Keratinocyte (primary cell): ENCODE data around the gene IST1. TPM values are rescaled to one million over a fixed set of nuclear protein-coding genes. Genes with fewer than 3 reads are reported as not detected.
"Not testable (repeated sequence)": the region's sequence is repeated elsewhere in the genome, so short reads cannot be mapped to it uniquely, and the experiment has no call there.

Experiments used
- DNase-seq: peaks from one replicate; pipeline ENCODE4 v3.0.0-alpha.2; 2011; ENCODE audit warnings: low read depth, missing footprints, low spot score
- FAIRE-seq: peaks from 2 replicates; lab custom pipeline; 2011; peaks lifted over from hg19 to GRCh38; lab: Jason Lieb, UNC
- H2AFZ ChIP-seq: 2 replicates; pipeline ENCODE4 v1.6.0; 2012; ENCODE audit warnings: low read length, control low read depth, inconsistent platforms; ENCODE audit not compliant: control insufficient read depth
- H3K27ac ChIP-seq: 2 replicates; pipeline ENCODE4 v1.5.1; 2011; ENCODE audit warnings: low read length; ENCODE audit not compliant: control insufficient read depth, insufficient read depth
- H3K27me3 ChIP-seq: 3 replicates; pipeline ENCODE4 v1.6.0; 2011; ENCODE audit warnings: low read length; ENCODE audit not compliant: control insufficient read depth, insufficient read depth; ENCODE audit errors: extremely low read depth
- H3K36me3 ChIP-seq, 2 experiments: 2 replicates in 1 of 2; 3 replicates in 1 of 2; pipeline ENCODE4 v1.5.1; 2011; ENCODE audit warnings: low read length in 2 of 2, mild to moderate bottlenecking in 1 of 2; ENCODE audit not compliant: control insufficient read depth in 2 of 2, insufficient read depth in 2 of 2; ENCODE audit errors: extremely low read depth in 1 of 2
- H3K4me1 ChIP-seq: 3 replicates; pipeline ENCODE4 v1.5.1; 2011; ENCODE audit warnings: low read length; ENCODE audit not compliant: control insufficient read depth, insufficient read depth; ENCODE audit errors: extremely low read depth
- H3K4me2 ChIP-seq: 3 replicates; pipeline ENCODE4 v1.6.0; 2011; ENCODE audit warnings: low read depth, low read length; ENCODE audit not compliant: control insufficient read depth, insufficient read depth; ENCODE audit errors: extremely low read depth
- H3K4me3 ChIP-seq, 3 experiments: fragments of 200-600 bp in 1 of 3; sonication (generic) in 1 of 3; 2 replicates in 2 of 3; 3 replicates in 1 of 3; pipeline ENCODE4 v1.5.1; 2011 to 2016; ENCODE audit warnings: low read length in 3 of 3, mild to moderate bottlenecking in 3 of 3, control low read depth in 2 of 3, inconsistent platforms in 1 of 3, low read depth in 1 of 3, mixed read lengths in 1 of 3, mixed run types in 1 of 3, moderate library complexity in 1 of 3; ENCODE audit not compliant: control insufficient read depth in 2 of 3, insufficient read depth in 2 of 3; ENCODE audit errors: extremely low read depth in 1 of 3
- H3K79me2 ChIP-seq: 2 replicates; pipeline ENCODE4 v1.6.0; 2012; ENCODE audit warnings: low read length; ENCODE audit not compliant: control insufficient read depth, insufficient read depth
- H3K9ac ChIP-seq: 3 replicates; pipeline ENCODE4 v1.6.0; 2011; ENCODE audit warnings: low read length; ENCODE audit not compliant: control insufficient read depth, insufficient read depth; ENCODE audit errors: extremely low read depth
- H3K9me1 ChIP-seq: 3 replicates; pipeline ENCODE4 v1.6.0; 2011; ENCODE audit warnings: low read length; ENCODE audit not compliant: control insufficient read depth, insufficient read depth; ENCODE audit errors: extremely low read depth
- H3K9me3 ChIP-seq: 2 replicates; pipeline ENCODE4 v1.5.1; 2012; ENCODE audit warnings: low read depth, low read length; ENCODE audit not compliant: control insufficient read depth
- H4K20me1 ChIP-seq: 3 replicates; pipeline ENCODE4 v1.6.0; 2011; ENCODE audit warnings: low read length; ENCODE audit not compliant: control insufficient read depth, insufficient read depth; ENCODE audit errors: extremely low read depth
- CTCF ChIP-seq, 3 experiments: IDR thresholded peaks in 1 of 3; conservative IDR thresholded peaks in 1 of 3; optimal IDR thresholded peaks in 1 of 3; 2 replicates in 2 of 3; 3 replicates in 1 of 3; pipeline versions ENCODE3 to v1.5.1; 2011; ENCODE audit warnings: low read length in 3 of 3, mild to moderate bottlenecking in 3 of 3, moderate library complexity in 2 of 3, control low read depth in 1 of 3, inconsistent platforms in 1 of 3; ENCODE audit not compliant: insufficient read depth in 2 of 3; ENCODE audit errors: extremely low read depth in 1 of 3
- EZH2 ChIP-seq: IDR thresholded peaks from one replicate; pipeline ENCODE4 v1.6.1; 2012; ENCODE audit warnings: inconsistent platforms, mild to moderate bottlenecking, low read length, moderate library complexity
- dilution Hi-C: fragments of 300-500 bp; cut with MboI; formaldehyde crosslinking; loops from one replicate; pipeline ENCODE4 v1.7.0; 2020; ENCODE audit warnings: low sequenced_read_pairs; ENCODE audit not compliant: extremely low pct_ligation_motif_present
- polyA plus RNA-seq, 5 experiments: library from polyadenylated mRNA; depleted of rRNA in 3 of 5; stranded (reverse) in 3 of 5; stranded (forward) in 1 of 5; unstranded in 1 of 5; fragments of >200 nt; gene quantifications; 1 replicate in 1 of 5; 2 replicates in 3 of 5; 3 replicates in 1 of 5; pipeline versions ENCODE4 v1.2.1 to v1.2.3, GENCODE V29; 2011 to 2012; ENCODE audit warnings: missing spikeins in 2 of 5, low read depth in 1 of 5, low replicate concordance in 1 of 5

The IST1 gene
- polyA plus RNA-seq, 1 donor (not counting 4 experiments of a cell fraction or from before 2014, with no cell fraction given), result 188 TPM

GRCh38 chr16:71865173-71865863, 30.0 kb upstream of the IST1 start:
- H3K4me2 ChIP-seq, result no peak overlapping the region
- no peak for FAIRE-seq
- no peak overlapping the region for H2AFZ ChIP-seq
- dilution Hi-C loops, result no loop called here
- DNase-seq, result no peak
- no peak for TF ChIP-seq CTCF (optimal IDR thresholded peaks at IDR 0.05 in 1 of 3, IDR thresholded peaks at IDR 0.05 in 1 of 3, conservative IDR thresholded peaks at IDR 0.05 in 1 of 3; ENCODE audit: extremely low read depth in 1 of 3, insufficient read depth in 2 of 3, low read length in 3 of 3)
- no peak for TF ChIP-seq EZH2
- no peaks in the 10 kb centered on the region for H3K79me2 ChIP-seq
- no peaks in the 10 kb centered on the region for H4K20me1 ChIP-seq
- H3K9me3 ChIP-seq, result no peaks in the 10 kb centered on the region
- no peaks in the 10 kb centered on the region for H3K27me3 ChIP-seq
- H3K9ac ChIP-seq, result no peak overlapping the region
- H3K9me1 ChIP-seq, result no peaks in the 10 kb centered on the region
- peaks cover 2 to 6% of the 10 kb centered on the region in 2 experiments for H3K36me3 ChIP-seq
- H3K4me1 ChIP-seq, result no peaks in the 10 kb centered on the region
- H3K27ac ChIP-seq, result no peak overlapping the region
- H3K4me3 ChIP-seq, result no peak overlapping the region

DNA sequence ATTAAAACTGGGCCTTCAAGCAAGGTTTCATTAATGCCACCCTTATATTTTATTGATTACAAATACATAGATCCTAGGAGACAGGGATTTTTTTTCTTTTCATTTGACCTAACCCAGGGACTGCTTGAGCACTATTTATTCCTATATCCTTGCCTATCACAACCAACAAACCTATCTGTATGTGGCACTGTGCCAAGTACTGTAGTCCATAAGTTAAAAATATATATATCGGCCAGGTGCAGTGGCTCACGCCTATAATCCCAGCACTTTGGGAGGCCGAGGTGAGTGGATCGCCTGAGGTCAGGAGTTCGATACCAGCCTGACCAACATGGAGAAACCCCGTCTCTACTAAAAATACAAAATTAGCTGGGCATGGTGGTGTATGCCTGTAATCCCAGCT, 28.2 kb upstream of the IST1 start:
- DNase-seq, H3K36me3 ChIP-seq: not testable (repeated sequence)

GRCh38 chr16:71867939-71868338, 27.4 kb upstream of the IST1 start:
- H2AFZ ChIP-seq, result no peak overlapping the region
- FAIRE-seq (no peak), DNase-seq (no peak)
- TF ChIP-seq EZH2 (no peak), CTCF (optimal IDR thresholded peaks at IDR 0.05 in 1 of 3, IDR thresholded peaks at IDR 0.05 in 1 of 3, conservative IDR thresholded peaks at IDR 0.05 in 1 of 3; ENCODE audit: extremely low read depth in 1 of 3, insufficient read depth in 2 of 3, low read length in 3 of 3) (no peak)
- no peak overlapping the region for H3K9ac ChIP-seq
- no peaks in the 10 kb centered on the region for H3K79me2 ChIP-seq
- H3K4me2 ChIP-seq, result no peak overlapping the region
- H3K4me3 ChIP-seq, result no peak overlapping the region
- no peaks in the 10 kb centered on the region for H3K27me3 ChIP-seq
- H3K27ac ChIP-seq, result no peak overlapping the region
- no peaks in the 10 kb centered on the region for H3K9me1 ChIP-seq
- H4K20me1 ChIP-seq, result no peaks in the 10 kb centered on the region
- H3K9me3 ChIP-seq, result no peaks in the 10 kb centered on the region
- dilution Hi-C loops, result no loop called here
- no peaks in the 10 kb centered on the region for H3K4me1 ChIP-seq
- H3K36me3 ChIP-seq, result peaks cover 0 to 4% of the 10 kb centered on the region in 2 experiments

More for the DNA sequence above, 28.2 kb upstream of the IST1 start:
- H3K27me3 ChIP-seq, H3K4me3 ChIP-seq, H3K79me2 ChIP-seq, H2AFZ ChIP-seq, H4K20me1 ChIP-seq, H3K27ac ChIP-seq, H3K4me2 ChIP-seq, H3K9me3 ChIP-seq, H3K9me1 ChIP-seq, FAIRE-seq, H3K4me1 ChIP-seq, dilution Hi-C loops, H3K9ac ChIP-seq: not testable (repeated sequence)
